Natural killer cell (primary cell): ENCODE results near the gene HBQ1. TPM values are rescaled to one million over a fixed set of nuclear protein-coding genes. Genes with fewer than 3 reads are reported as not detected.

Experiments used
- ATAC-seq, 3 donors: fragments of 150-1000 bp in 2 of 3; fragments of 200-7000 bp in 1 of 3; cut with Tn5 transposase; 1 replicate in 1 of 3; 2 replicates in 2 of 3; pipeline ENCODE4 v1.10.0; 2021; ENCODE audit warnings: mild to moderate bottlenecking in 2 of 3, moderate library complexity in 2 of 3
- DNase-seq, 2 donors: peaks; one replicate each; pipeline versions ENCODE4 v3.0.0 to v3.0.0-alpha.2; 2013 to 2021; ENCODE audit warnings: mixed read lengths in 1 of 2
- H3K27ac ChIP-seq: one replicate; pipeline ENCODE4 v1.5.1; 2013; ENCODE audit warnings: mild to moderate bottlenecking, low read length
- H3K27me3 ChIP-seq: one replicate; pipeline ENCODE4 v1.6.1; 2013; ENCODE audit warnings: low read length; ENCODE audit not compliant: control insufficient read depth, insufficient read depth
- H3K36me3 ChIP-seq: one replicate; pipeline ENCODE4 v1.6.1; 2013; ENCODE audit warnings: low read length; ENCODE audit not compliant: control insufficient read depth, insufficient read depth
- H3K4me1 ChIP-seq: one replicate; pipeline ENCODE4 v1.6.1; 2013; ENCODE audit warnings: low read length; ENCODE audit not compliant: control insufficient read depth, insufficient read depth
- H3K4me3 ChIP-seq: one replicate; pipeline ENCODE4 v1.5.1; 2013; ENCODE audit warnings: low read length
- H3K9me3 ChIP-seq: one replicate; pipeline ENCODE4 v1.6.1; 2013; ENCODE audit warnings: low read length; ENCODE audit not compliant: control insufficient read depth, insufficient read depth
- H3K27ac Mint-ChIP-seq, 2 donors: one replicate each; pipeline ENCODE4 v1.8.0; 2022; ENCODE audit warnings: mild to moderate bottlenecking in 2 of 2, mixed read lengths in 2 of 2, moderate library complexity in 1 of 2
- H3K27me3 Mint-ChIP-seq, 2 donors: one replicate each; pipeline ENCODE4 v1.8.0; 2022; ENCODE audit warnings: low read depth in 2 of 2, mixed read lengths in 2 of 2
- H3K36me3 Mint-ChIP-seq: one replicate; pipeline ENCODE4 v1.8.0; 2022; ENCODE audit warnings: mixed read lengths
- H3K4me1 Mint-ChIP-seq, 2 donors: one replicate each; pipeline ENCODE4 v1.8.0; 2022; ENCODE audit warnings: mixed read lengths in 2 of 2
- H3K4me3 Mint-ChIP-seq: one replicate; pipeline ENCODE4 v1.8.0; 2022; ENCODE audit warnings: mild to moderate bottlenecking, moderate library complexity, mixed read lengths
- H3K9me3 Mint-ChIP-seq, 2 donors: one replicate each; pipeline ENCODE4 v1.8.0; 2022; ENCODE audit warnings: mixed read lengths in 2 of 2
- CTCF ChIP-seq: fragments of 200-600 bp; IDR thresholded peaks from one replicate; pipeline ENCODE4 v1.8.0; 2022; ENCODE audit warnings: antibody characterized with exemption
- WGBS: methylation state at CpG from one replicate; pipeline ENCODE4 v1.1.7; 2013; ENCODE audit warnings: missing lambda C conversion rate; ENCODE audit not compliant: insufficient coverage; 5-methylcytosine and 5-hydroxymethylcytosine counted together
- intact Hi-C: fragments of 100-400 bp; cut with micrococcal nuclease; formaldehyde crosslinking; loops from one replicate; pipeline ENCODE4 v1.14.2; 2022
- total RNA-seq, 4 donors: library from RNA; stranded (reverse); fragments of 120-200 nt in 1 of 4; gene quantifications; one replicate each; pipeline versions ENCODE4 v1.2.3 to v1.2.4, GENCODE V29; 2013 to 2022

HBQ1 gene
- total RNA-seq, result 1 to 10 TPM in 2 of 3 donors, not detected in 1; 1.0 to 2.0 TPM
- total RNA-seq (2013), result 1.4 TPM

- 8% methylated on average over 57 of the region's 59 CpGs for WGBS
These were observed at the start of gene HBQ1 for GRCh38 chr16:180101-180675. Gene HBQ1, plus strand, starts transcription at chr16:180459. Its CDS starts 28 bp downstream, at chr16:180487.

GRCh38 chr16:130533-131173 is 49.6 kb upstream of the HBQ1 start:
- H3K9me3 ChIP-seq, result no peaks in the 10 kb centered on the region

More at GRCh38 chr16:180101-180675, at the start of gene HBQ1:
- intact Hi-C loops, result no loop called here
- Histone ChIP-seq H3K27ac (no peak within 1 kb of the TSS), H3K4me3 (peak within 1 kb of the TSS; percentile 36), H3K27me3 (peaks cover 26% of the 10 kb centered on the region), H3K36me3 (no peaks in the 10 kb centered on the region), H3K4me1 (peaks cover 23% of the 10 kb centered on the region), H3K9me3 (no peaks in the 10 kb centered on the region)
- Mint-ChIP-seq H3K4me3 (peak within 1 kb of the TSS; percentile 63), H3K36me3 (no peaks in the 10 kb centered on the region), H3K27ac (no peak within 1 kb of the TSS), H3K27me3 (peaks cover 11 to 16% of the 10 kb centered on the region in 2 donors), H3K9me3 (no peaks in the 10 kb centered on the region), H3K4me1 (no peaks in the 10 kb centered on the region)
- peak in 2 of 3 donors; percentile 29 to 49 for ATAC-seq
- TF ChIP-seq CTCF, result peak; percentile 60
- DNase-seq, result peak; percentile 58 to 62

GRCh38 chr16:132120-132519 is 48.1 kb upstream of the HBQ1 start:
- DNase-seq (no peak), ATAC-seq (no peak)
- intact Hi-C loops, result no loop called here
- no peaks in the 10 kb centered on the region for H3K9me3 ChIP-seq
- no peak for TF ChIP-seq CTCF
- Mint-ChIP-seq H3K9me3 (no peaks in the 10 kb centered on the region), H3K27ac (peak overlapping the region in 1 of 2 donors; percentile 44), H3K27me3 (no peaks in the 10 kb centered on the region), H3K4me1 (peaks cover 34 to 37% of the 10 kb centered on the region in 2 donors), H3K36me3 (no peaks in the 10 kb centered on the region), H3K4me3 (no peak overlapping the region)
- H3K27ac ChIP-seq, result no peak overlapping the region
- no peaks in the 10 kb centered on the region for H3K36me3 ChIP-seq
- peaks cover 34% of the 10 kb centered on the region for H3K4me1 ChIP-seq
- 97% methylated on average over 6 of the region's 7 CpGs for WGBS
- no peak overlapping the region for H3K4me3 ChIP-seq
- H3K27me3 ChIP-seq, result no peaks in the 10 kb centered on the region

More at GRCh38 chr16:130533-131173, 49.6 kb upstream of the HBQ1 start:
- H3K9me3 Mint-ChIP-seq, result no peaks in the 10 kb centered on the region
- peak overlapping the region; percentile 76 to 85 for H3K27ac Mint-ChIP-seq
- no peaks in the 10 kb centered on the region for H3K36me3 Mint-ChIP-seq
- intact Hi-C loops, result no loop called here
- H3K4me1 ChIP-seq, result peaks cover 43% of the 10 kb centered on the region
- H3K4me3 Mint-ChIP-seq, result no peak overlapping the region
- DNase-seq (no peak), ATAC-seq (peak in 2 of 3 donors; percentile 29 to 43)
- H3K36me3 ChIP-seq, result no peaks in the 10 kb centered on the region
- no peaks in the 10 kb centered on the region for H3K27me3 ChIP-seq
- no peak for TF ChIP-seq CTCF
- peaks cover 37 to 40% of the 10 kb centered on the region in 2 donors for H3K4me1 Mint-ChIP-seq
- H3K4me3 ChIP-seq, result no peak overlapping the region
- no peaks in the 10 kb centered on the region for H3K27me3 Mint-ChIP-seq
- 98% methylated on average over 13 of the region's 15 CpGs for WGBS
- H3K27ac ChIP-seq, result no peak overlapping the region
